ENCODE results near the gene PRKN.

The PRKN gene

DNA sequence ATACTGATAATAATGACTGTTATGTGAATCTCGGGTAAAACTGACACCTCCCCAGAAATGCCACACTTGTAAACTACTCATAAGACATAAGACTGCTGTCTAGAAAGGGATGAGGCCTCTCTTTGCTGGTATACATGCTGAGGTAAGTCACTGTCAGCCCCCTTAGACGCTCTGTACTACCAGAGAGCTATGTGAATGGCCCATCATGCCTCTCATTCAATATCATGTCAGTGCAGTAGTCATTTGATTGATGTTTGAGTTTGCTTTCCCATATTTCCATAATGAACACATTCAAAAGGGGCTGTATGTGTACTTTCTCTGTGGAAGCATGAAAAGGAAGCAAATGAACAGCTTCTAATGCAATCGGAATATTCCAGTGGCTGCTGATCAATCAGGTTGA, 1334.3 kb downstream of the PRKN start:
- DNase-seq = no peak

DNA sequence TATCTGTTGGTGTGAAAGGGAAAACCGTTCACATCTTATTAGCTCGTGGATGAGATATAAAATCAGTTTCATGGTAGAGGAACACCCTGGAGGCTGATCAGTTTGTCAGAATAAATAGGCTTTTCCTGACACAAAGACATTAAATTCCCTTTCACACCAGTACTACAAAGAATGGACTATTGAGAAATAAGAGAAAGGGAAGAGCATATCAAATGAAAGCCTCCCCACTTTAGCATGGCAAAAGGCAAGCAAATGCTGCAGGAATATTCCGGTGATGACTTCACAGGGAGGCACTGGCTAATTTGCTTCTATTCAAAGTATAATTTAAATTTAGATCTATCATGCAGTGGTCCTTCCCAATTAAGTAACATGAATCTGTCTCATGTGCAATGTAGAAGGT, 1337.8 kb downstream of the PRKN start:
- no peak for DNase-seq

DNA sequence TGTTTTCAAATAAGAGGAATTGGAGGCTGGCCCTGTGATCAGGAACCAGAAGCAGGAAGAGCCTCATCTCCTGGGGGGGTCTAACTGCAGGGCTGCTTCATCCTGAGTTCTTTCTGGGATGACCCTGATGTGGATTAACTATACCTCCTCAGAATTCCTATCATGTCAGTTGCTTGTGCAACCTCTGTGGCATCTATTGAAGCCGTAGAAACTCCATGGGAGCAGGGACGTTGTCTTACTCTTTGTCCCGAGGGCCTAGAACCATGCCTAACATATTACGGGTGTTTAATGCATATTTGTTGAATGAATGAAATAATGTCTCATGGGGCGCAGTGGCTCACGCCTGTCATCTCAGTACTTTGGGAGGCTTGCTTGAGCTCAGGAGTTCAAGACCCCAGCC, 1343.6 kb downstream of the PRKN start:
- DNase-seq = no peak

DNA sequence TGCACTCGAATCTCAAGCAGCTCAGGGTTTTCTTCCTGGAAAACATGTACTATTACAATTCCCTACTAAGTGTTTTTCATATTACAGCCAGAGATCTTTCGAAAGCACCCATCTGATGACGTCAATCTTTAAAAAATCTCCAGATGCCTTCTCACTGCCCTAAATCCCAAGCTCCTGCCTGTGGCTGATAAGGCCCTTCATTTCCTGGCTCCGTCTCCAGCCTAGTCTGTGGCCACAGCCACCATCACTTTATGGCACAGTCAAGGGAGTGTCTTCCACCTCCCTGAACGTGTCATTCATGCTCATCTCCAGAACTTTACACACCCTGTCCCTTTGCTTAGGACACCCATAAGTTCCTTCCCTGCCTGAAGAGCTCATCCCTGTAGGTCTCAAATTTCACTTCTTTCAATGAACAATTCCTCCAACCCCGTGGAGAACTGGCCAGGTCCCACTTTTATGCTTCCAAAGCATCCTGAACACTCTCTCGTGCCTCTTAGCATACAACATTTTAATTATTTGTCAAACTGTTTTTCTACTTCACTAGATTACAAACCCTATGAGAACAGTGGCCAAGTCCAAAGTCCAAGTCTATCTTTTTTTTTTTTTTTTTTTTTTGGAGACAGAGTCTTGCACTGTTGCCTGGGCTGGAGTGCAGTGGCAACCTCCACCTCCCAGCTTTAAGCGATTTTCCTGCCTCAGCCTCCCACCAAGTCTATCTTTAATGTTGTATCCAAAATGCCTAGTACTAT, 1347.6 kb downstream of the PRKN start:
- no peak for DNase-seq

DNA sequence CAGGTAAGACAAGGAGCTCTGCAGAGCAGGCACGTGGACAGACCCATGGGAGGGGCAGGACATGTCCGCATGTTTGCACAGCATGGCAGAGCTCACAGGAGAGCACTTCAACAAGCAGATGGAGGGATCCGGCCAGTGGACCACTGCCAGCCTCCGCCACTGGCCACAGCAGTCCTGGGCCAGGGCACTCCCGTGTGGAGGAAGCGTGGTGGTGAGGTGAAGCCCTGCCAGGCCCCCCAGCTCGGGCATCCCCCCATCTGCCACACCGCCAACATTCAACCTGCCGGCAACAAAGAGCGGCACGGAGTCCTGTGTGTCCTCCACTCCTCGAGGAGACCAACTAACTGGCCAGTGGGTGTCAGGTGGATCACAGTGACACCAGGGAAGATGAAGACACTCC, 1349.5 kb downstream of the PRKN start:
- no peak for DNase-seq

DNA sequence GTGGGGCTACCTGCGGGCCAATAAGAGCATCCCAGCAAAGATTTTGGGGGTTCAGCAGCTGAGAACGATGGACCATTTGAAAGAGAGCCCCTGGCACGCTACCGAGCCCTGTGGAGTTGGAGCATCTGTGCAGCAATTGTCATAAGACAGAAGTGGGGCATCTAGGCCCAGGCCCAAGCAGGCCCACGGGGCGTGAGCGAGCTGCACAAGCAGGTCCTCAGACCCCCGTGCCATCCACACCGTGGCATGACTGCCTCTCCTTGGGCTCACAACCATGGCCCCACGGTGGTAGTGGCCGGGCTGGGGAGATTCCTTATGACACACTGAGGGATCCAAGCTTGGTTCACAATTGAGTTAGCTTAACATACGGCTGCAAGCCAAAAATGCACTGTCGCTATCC, 1350.5 kb downstream of the PRKN start:
- no peak for DNase-seq

DNA sequence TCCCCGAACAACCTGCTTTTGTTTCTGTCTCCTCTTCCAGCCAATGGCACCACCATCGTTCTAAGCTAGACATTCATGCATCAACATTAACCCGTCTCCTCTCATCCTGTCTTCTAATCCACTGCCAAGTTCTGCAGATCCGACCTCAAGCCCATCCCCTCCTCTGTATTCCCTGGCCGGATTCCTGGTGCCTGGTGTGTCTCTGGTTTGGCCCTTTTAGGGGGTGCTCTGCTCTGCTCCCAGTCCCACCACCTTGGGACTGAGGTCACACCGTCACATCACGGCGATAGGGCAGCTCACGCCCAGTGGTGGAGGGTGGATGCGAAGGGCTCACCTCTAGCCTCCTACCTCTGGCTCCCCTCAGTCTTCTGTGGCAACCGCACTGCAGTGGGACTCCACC, 1351.2 kb downstream of the PRKN start:
- DNase-seq = no peak

DNA sequence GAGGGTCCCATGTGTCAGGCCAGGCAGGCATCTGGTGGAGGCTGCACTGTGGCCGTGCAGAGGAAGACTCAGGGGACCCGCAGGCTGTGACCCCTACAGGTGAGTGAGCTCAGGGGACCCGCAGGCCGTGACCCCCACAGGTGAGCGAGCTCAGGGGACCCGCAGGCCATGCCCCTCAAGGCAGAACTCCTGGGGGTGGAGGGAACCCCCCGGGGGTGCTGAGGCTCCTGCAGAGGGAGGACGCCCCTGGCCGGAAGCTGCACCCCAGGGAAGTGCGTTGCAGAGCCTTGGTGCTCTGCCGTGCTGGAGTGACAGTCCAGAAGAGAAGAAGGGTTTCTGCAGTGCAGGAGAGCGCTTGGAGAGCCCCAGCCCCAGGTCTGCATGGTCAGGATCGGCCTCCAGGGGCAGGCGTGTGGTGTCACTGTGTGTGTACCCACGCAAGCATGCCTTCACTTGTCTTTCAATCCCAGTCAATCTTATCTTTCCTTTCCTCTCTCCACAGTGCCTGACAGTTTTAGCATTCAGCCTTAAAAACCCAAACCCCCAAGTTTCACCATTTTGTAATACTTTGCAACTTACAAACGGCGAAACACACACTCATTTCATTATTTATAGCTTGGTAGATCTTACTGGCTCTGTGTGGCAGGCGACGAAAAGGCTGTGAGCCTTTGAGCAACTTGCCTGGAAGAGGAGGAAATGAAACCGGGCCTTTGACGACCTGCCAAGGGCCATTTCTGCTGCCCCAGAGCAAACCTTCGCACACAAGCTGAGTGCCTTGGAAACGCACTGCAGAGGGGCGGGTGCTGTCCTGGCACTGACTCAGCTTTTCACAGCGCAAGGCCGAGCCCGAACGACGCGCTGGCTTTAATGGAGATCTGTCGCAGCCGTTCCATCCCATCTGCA, 1352.3 kb downstream of the PRKN start:
- no peak for DNase-seq

DNA sequence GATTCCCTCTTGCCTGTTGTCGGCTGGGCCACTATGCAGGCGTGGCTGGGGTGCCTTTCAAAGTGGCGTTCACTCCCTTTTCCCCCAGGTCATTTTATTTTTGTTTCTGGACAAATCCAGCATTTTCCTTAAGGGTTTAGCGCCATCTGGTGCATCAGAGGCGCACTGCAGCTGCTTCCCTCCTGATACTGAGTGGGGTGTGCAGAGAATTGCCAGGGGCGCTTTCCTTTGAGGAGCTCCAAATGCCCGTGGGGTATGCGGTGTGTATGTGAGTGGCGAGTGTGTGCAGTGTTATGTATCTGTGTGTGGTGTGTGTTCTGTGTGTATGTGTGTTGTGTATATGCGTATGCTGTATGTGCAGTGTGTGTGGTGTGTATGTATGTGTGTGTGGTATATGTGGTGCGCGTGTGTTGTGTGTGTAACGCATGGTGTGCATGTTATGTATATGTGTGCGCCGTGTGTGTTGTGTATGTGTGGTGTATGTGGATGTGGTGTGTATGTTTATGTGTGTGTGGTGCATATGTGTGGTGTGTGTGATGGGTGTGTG, 1353.6 kb downstream of the PRKN start:
- DNase-seq = no peak

DNA sequence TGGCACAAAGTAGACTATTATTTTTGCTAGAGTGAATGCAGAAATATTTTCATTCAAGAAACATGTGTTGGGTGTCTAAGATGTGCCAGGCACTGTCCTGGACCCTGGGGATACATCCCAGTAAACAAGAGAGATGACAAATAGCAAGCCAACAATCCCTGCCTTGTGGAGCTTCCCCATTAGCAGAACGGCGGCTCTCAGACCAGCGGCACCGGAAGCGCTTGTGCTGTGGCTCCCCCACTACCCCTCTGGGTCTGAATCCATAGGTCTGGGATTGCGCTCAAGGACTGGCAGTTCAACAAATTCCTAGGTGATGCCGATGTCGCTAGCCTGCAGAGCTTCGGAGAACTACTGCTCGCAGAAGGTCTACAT, 1355.2 kb downstream of the PRKN start:
- DNase-seq = no peak

DNA sequence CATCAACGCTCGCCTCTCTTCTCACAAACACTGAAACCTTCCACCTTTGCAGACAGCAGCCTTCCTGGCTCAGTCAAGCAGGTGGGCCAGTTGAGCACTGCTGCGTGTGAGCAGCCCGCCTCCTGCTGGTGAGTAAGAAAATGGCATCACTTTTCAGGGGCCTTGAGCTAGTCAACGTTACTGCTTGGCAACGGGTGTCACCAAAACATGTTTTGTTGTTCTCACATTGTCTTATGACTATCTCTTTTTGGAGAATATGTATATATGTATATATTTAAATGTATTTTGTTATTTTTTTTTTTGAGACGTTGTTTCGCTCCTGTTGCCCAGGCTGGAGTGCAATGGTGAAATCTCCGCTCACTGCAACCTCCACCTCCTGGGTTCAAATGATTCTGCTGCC, 1356.7 kb downstream of the PRKN start:
- peak; percentile 28 for DNase-seq

DNA sequence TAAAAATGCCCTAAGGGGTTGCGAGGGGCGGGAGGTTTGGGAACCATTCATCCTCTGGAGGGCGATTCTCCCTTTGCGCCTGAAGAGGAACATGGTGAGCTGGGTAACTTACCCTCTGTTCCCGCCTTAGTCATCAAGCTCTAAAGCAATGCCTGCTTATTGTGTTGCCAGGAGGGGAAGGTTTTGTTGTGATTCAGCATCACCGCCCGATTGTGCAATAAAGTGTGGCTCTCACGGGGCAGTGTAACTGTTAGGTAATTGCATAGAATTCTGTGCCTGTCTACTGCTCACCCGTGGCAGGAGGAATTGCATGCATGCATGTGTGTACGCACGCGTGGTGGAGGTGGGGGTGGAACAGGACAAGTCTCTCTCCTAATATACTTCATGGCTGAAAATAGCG, 1358.2 kb downstream of the PRKN start:
- DNase-seq = no peak

DNA sequence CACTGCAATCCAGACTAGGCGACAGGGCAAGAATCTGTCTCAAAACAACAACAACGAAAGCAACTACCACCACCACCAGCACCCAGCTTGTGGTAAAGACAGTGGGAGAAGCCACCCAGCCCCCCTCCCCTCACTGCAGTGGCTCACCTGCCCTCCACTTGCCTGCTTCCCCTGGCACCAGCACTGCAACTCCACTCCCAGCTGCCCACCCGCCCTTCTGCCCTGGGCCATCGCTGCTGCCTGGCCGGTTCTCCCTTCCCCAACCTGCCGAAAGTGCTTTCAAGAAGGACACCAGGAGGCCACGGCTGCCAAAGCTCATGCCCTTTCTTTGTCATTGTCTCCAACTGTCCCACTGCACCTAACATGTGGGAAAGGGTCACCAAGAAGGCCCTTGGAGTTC, 1359.1 kb downstream of the PRKN start:
- no peak for DNase-seq

DNA sequence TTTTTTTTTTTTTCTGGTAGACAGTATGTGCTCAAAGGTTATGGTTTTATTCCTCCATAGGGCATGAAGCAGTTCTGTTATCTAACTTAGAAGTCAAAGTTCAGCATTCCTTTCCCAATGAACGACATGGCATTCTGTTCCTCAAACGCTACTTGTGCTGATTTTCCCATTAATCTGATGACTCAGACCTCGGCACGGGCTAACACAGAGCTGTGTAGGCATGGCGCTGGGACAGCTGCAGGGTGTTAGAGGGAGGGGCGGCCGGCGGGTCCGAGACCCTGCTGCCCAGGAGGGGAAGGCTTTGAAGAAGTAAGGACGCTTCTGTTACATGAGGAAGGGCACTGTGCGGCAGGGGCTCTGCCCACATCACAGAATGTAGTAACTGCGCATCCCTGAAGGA, 1360.1 kb downstream of the PRKN start:
- DNase-seq = no peak

DNA sequence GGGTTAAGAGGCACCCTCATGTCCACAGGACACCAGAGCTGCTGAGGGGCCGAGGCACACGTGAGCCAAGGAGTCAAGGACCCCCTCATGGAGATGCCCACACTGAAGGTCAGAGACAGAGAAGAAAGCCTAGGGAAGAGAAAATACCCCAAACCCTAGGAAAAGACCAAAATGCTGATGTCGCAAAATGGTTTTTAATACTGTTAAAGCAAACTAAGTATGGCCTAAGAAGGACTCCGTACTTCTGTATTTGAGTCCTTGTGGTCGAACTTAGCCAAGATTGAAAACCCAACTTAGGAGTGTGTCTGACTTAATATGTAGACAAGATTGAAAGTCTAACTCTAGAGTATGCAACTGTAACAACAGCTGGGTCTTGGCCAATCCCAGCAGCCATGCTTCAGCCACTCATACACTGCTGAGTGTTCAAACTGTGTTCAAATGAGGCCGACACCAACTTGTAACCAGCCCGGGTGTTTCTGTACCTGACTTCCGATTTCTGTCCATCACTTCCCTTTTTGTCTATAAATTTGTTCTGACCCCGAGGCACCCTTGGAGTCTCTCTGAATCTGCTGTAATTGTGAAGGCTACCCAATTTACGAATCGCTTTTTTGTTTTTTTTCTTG, 1361.2 kb downstream of the PRKN start:
- DNase-seq = no peak

DNA sequence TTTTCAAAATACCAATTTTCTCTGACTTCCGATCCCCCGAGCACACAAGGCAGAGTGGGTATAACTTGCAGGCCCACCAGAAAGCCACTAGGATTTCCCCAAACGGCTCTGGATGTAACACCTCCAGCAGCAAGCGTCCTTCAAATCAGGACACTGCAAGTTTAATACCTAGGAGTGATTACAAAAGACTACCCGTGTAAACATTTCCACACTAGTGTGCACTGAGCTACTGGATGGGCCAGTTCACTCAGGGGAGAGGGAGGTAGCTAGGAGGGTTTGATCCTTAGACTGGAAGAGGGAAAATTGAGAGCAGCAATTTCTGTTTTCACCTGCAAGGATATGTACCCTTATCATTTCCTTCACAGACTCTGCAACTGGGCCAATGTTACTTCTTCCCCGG, 1361.9 kb downstream of the PRKN start:
- no peak for DNase-seq

DNA sequence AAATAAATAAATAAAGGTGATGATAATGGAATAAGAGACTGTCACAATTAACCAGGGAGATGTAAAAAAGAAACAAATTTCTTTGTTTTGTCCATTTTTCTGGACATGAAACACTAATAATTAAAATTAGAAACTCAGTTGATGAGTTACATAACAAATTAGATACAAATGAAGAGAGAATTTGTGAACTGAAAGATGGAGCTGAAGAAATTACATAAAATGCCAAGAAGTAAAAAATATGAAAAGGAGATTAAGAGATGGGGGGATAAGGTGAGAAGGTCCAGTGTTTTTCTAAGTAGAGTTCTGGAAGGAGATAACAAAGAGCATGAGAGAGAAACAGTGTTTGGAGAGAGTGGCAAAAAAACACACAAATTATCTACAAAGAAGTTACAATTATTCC, 1364.3 kb downstream of the PRKN start:
- DNase-seq = no peak

DNA sequence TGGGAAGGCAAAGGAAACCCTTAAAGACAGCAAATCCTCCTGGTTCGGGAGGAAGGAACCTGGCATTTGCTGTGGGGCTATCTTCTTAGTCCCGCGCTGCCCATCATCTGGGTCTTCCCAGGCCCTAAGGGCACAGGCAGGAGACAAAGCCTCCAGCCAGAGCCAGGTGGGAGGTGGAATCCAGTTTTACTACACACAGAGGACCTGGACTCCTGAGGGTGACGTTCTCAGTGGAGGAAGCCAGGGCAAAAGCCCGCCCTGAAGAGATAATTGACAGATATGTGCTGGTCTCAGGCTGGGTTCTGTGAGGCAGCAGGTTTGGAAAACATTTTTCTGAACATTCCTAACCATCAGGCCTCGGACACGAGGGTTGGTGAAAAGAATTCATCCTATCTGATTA, 1365.3 kb downstream of the PRKN start:
- no peak for DNase-seq

DNA sequence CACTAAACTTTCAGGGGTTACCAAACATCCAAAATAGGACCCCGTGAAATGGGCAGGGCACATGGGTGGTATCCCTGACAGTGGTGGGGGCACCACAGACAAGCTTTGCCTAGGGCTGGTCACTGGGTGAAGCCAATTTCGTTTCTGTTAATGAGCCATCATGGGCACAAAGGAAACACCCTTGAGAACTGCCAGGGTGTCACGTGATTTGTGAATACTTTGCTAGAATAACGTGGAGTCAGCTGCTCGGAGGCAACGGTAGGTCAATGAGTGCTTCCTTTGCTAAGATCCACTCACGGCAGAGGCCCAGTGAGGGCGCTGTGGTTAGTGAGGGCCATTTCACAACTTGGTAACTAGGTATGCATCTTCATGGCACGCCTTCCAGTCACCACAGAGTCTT, 1366.0 kb downstream of the PRKN start:
- DNase-seq = no peak

DNA sequence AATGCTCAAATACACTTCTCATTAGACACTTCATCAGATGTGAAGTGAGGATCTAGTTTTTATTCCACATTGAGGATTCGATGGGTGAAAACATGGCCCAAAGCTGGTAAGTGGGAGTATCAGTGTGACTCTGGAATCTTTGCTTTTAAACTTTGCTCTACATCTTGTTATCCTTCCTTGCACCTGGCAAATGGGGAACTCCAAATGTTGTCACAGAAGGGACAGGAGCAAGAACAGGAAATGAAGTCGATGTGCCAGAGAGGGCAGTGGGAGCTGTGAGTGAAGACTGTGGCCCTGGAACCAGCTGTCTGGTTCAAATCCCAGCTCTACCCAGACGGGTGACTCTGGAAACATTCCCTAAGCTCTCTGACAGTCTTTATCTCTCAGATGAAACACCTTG, 1367.0 kb downstream of the PRKN start:
- DNase-seq = no peak

DNA sequence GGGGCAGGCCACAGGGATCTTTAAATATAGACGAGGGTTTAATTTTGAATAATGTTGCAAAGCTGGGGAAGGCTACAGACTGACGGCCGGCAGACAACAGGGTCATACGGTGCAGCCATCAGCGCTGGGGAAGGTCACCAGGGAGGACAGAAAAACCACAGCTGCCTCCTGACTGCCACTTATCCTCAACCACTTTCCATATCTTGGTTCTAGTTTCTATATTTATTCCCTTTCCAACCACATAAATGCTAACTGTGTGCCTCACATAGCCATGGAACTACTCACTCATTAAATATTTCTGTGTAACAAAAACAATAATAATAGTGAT, 1368.0 kb downstream of the PRKN start:
- no peak for DNase-seq

DNA sequence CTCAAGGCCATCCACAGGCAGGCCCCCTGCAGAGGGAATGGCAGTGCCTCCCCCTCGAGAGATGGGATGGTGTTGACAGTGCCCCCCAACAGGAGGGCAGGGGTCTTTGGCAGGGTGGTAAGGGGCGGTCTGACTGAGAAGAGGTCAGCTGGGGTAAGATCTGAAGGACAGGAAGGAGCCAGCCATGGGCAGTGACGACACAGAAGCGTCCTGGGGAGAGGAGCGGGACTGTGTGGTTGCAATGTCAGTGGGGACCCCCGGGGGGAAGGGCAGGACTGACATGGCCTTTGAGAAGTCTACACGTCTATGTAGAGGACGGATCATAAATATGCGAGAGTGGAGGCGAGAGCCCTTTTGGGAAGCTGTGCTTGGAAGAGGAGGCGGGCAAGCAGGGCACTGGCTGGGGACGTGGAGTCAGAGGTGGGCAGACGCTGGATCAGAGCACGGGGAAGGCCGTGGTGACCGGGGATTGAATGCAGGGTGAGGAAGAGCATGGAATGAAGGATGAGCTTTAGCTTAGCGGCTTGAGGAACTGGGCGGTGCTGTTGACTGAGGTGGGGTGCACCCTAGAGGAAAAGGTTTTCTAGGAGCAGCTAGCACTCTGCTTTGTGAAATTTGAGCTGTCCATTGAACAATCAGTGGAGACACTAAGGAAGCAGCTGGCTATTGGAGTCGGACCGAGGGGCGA, 1371.3 kb downstream of the PRKN start:
- DNase-seq = no peak

DNA sequence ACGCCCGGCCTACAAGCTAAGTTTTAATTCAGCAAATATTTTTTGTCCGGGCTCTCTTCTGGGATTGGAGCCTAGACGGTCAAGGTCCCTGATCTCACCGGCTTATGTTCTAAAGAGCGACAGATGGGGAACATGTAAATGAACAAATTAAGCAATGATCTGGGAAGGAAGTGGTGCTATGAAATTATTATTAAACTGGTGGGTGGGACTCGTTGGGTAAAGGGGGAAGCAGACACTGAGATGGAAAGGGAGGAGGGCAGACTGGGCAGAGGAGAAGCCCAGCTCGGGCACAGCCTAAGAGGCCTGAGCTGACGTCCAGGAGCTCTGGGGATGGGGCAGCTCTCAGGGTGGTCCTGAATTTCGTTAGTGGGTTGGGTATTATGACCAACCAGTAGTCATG, 1371.9 kb downstream of the PRKN start:
- no peak for DNase-seq
